DOHH2 (cell line): ENCODE results near the gene TGFBR3L.

Experiments
- H3F3A ChIP-seq: fragments of 200-600 bp; sonication (generic), shearing (Covaris generic); 2 replicates; pipeline ENCODE4 v1.6.0; 2016; ENCODE audit warnings: antibody characterized with exemption, mild to moderate bottlenecking; ENCODE audit not compliant: control insufficient read depth, insufficient read depth
- H3K27ac ChIP-seq: fragments of 200-600 bp; sonication (generic); 2 replicates; pipeline ENCODE4 v1.5.1; 2014; ENCODE audit warnings: low read depth, mild to moderate bottlenecking, low read length, moderate library complexity
- H3K27me3 ChIP-seq: fragments of 200-600 bp; sonication (generic); 2 replicates; pipeline ENCODE4 v1.6.1; 2014; ENCODE audit warnings: mild to moderate bottlenecking, low read length, mixed read lengths; ENCODE audit not compliant: control insufficient read depth
- H3K36me3 ChIP-seq: fragments of 200-600 bp; sonication (generic); 2 replicates; pipeline ENCODE4 v1.6.1; 2014; ENCODE audit warnings: mild to moderate bottlenecking, low read length, moderate library complexity, mixed read lengths; ENCODE audit not compliant: control insufficient read depth
- H3K4me1 ChIP-seq: fragments of 200-600 bp; sonication (generic); 2 replicates; pipeline ENCODE4 v1.6.1; 2014; ENCODE audit warnings: mild to moderate bottlenecking, low read length, mixed read lengths; ENCODE audit not compliant: control insufficient read depth
- H3K4me2 ChIP-seq: fragments of 200-600 bp; sonication (generic); 2 replicates; pipeline ENCODE4 v1.6.0; 2014; ENCODE audit warnings: mild to moderate bottlenecking, low read length, moderate library complexity
- H3K4me3 ChIP-seq: fragments of 200-600 bp; sonication (generic); 2 replicates; pipeline ENCODE4 v1.5.1; 2014; ENCODE audit warnings: mild to moderate bottlenecking, low read length, mixed read lengths
- H3K79me2 ChIP-seq: fragments of 200-600 bp; sonication (generic); 2 replicates; pipeline ENCODE4 v1.6.1; 2014; ENCODE audit warnings: mild to moderate bottlenecking, low read length, mixed read lengths; ENCODE audit not compliant: control insufficient read depth
- H3K9me2 ChIP-seq: fragments of 200-600 bp; sonication (generic); replicated peaks from 2 replicates; pipeline ENCODE4 v1.6.1; 2014; ENCODE audit warnings: mild to moderate bottlenecking, low read length, mixed read lengths; ENCODE audit not compliant: control insufficient read depth
- H3K9me3 ChIP-seq: fragments of 200-600 bp; sonication (generic); 2 replicates; pipeline ENCODE4 v1.6.1; 2014; ENCODE audit warnings: antibody characterized with exemption, low read length, mixed read lengths; ENCODE audit not compliant: control insufficient read depth, insufficient read depth
- H4K20me1 ChIP-seq: fragments of 200-600 bp; sonication (generic); 2 replicates; pipeline ENCODE4 v1.6.0; 2014; ENCODE audit warnings: low read depth, mild to moderate bottlenecking, antibody characterized with exemption, low read length, moderate library complexity; ENCODE audit not compliant: control insufficient read depth, insufficient read depth
- CTCF ChIP-seq: fragments of 200-600 bp; sonication (generic); IDR thresholded peaks from one replicate; pipeline ENCODE4 v1.5.1; 2014; ENCODE audit warnings: antibody characterized with exemption, mild to moderate bottlenecking, low read depth, low read length; ENCODE audit not compliant: poor library complexity, severe bottlenecking
- EZH2phosphoT487 ChIP-seq: fragments of 200-600 bp; sonication (generic); IDR thresholded peaks from 2 replicates; pipeline ENCODE4 v1.6.1; 2017; ENCODE audit warnings: borderline replicate concordance, mild to moderate bottlenecking, antibody characterized with exemption, low read length, moderate library complexity, mixed read lengths

The TGFBR3L gene

DNA sequence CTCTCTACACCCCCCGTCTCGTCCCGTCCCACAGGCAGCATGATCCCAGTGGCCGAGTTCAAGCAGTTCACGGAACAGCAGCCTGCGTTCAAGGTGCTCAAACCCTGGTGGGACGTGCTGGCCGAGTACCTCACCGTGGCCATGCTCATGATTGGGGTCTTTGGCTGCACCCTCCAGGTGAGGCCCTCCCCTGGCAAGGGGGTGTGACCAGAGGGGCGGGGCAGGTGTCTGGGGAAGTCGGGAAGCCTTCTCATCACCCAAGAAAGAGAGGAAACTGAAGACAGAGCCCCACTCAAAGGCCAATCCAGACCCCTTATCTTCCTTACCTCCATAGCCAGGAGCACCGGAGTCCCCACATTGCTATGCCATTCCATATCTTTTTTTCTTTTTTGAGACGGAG, 19.1 kb upstream of the TGFBR3L start:
- no peaks in the 10 kb centered on the region for H4K20me1 ChIP-seq
- H3K36me3 ChIP-seq: no peaks in the 10 kb centered on the region
- no peaks in the 10 kb centered on the region for H3K79me2 ChIP-seq
- TF ChIP-seq EZH2phosphoT487: no peak
- no peak for TF ChIP-seq CTCF
- H3K4me3 ChIP-seq: no peak overlapping the region
- no peaks in the 10 kb centered on the region for H3K27me3 ChIP-seq
- H3K4me2 ChIP-seq: no peak overlapping the region
- H3K9me3 ChIP-seq: no peaks in the 10 kb centered on the region
- no peak overlapping the region for H3K27ac ChIP-seq
- H3F3A ChIP-seq: no peaks in the 10 kb centered on the region
- no peaks in the 10 kb centered on the region for H3K9me2 ChIP-seq
- H3K4me1 ChIP-seq: peaks cover 3% of the 10 kb centered on the region; the same call in 1 of the 2 replicates

- no peaks in the 10 kb centered on the region for H3F3A ChIP-seq
- no peaks in the 10 kb centered on the region for H3K9me3 ChIP-seq
- TF ChIP-seq EZH2phosphoT487 (no peak), CTCF (no peak)
- H3K79me2 ChIP-seq: no peaks in the 10 kb centered on the region
- no peak overlapping the region for H3K4me2 ChIP-seq
- H3K27me3 ChIP-seq: no peaks in the 10 kb centered on the region
- H3K36me3 ChIP-seq: no peaks in the 10 kb centered on the region
- no peaks in the 10 kb centered on the region for H4K20me1 ChIP-seq
- peaks cover 3% of the 10 kb centered on the region for H3K4me1 ChIP-seq
- H3K27ac ChIP-seq: no peak overlapping the region
- H3K4me3 ChIP-seq: no peak overlapping the region
- H3K9me2 ChIP-seq: no peaks in the 10 kb centered on the region
Measured at GRCh38 chr19:7897292-7897691, 17.3 kb upstream of the TGFBR3L start.

DNA sequence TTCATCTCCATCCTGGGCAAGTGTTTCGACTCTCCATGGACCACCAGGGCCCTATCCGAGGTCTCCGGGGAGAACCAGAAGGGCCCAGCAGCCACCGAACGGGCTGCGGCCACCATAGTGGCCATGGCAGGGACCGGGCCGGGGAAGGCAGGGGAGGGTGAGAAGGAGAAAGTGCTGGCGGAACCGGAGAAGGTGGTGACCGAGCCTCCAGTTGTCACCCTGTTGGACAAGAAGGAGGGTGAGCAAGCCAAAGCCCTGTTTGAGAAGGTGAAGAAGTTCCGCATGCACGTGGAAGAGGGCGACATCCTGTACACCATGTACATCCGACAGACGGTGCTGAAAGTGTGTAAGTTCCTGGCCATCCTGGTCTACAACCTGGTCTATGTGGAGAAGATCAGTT, 15.7 kb upstream of the TGFBR3L start:
- H3K4me3 ChIP-seq: no peak overlapping the region
- no peaks in the 10 kb centered on the region for H4K20me1 ChIP-seq
- TF ChIP-seq CTCF (no peak), EZH2phosphoT487 (no peak)
- H3K9me2 ChIP-seq: no peaks in the 10 kb centered on the region
- no peaks in the 10 kb centered on the region for H3K27me3 ChIP-seq
- H3K4me1 ChIP-seq: peaks cover 10% of the 10 kb centered on the region
- H3K27ac ChIP-seq: no peak overlapping the region
- no peaks in the 10 kb centered on the region for H3F3A ChIP-seq
- H3K79me2 ChIP-seq: peaks cover 8% of the 10 kb centered on the region
- no peaks in the 10 kb centered on the region for H3K36me3 ChIP-seq
- no peaks in the 10 kb centered on the region for H3K9me3 ChIP-seq
- no peak overlapping the region for H3K4me2 ChIP-seq
